GM21528 (cell line): Measurements from ENCODE around the gene GCH1.
A peak's percentile ranks its signal among the peaks of the same experiment; 100 is the strongest.
"Not testable (repeated sequence)": the region's sequence is repeated elsewhere in the genome, so short reads cannot be mapped to it uniquely, and the experiment has no call there.

ENCODE experiments used
- ATAC-seq: cut with Tn5 transposase; IDR thresholded peaks from one replicate; pipeline ENCODE4 v1.9.1; 2021; ENCODE audit warnings: mild to moderate bottlenecking, moderate library complexity; ENCODE audit not compliant: unreplicated experiment, low FRiP score

GCH1 gene

DNA sequence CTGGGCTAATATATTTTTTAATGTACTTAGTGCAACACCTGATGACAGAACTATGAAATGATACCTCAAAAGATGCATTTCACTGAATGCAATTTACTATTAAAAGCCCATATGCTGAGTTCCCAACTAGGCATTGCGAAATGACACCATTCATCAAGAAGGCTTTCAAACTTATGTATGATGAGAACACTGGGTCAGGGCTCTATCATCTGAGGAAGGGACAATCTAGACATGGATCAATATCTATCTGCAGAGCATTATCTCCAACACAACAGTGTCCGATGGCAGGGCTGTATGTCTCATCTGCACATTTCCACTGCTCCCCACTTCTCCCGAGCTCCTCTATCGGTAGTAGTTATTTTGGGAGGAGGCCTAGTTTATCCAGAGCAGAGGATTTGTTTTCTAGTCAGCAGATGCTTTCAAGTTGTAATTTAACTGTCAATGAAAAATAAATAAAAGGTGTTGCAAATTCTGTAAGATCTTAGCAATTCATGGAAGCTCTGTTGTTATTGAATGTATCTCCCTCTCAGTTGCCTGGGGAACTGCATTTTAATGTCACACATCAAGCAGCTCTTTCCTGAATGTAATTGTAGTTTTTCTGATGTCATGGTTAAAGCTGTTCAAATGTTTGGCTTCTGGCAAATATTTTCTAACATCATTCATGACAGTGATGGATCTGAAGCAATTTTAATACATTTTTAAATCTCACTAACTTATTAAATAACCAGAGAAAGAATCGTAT, 7.4 kb upstream of the GCH1 start:
- ATAC-seq = no peak

- not testable (repeated sequence) for ATAC-seq
Observed at GRCh38 chr14:54908973-54909372, 6.3 kb upstream of the GCH1 start.

- ATAC-seq = no peak
Observed at GRCh38 chr14:54908190-54908589, 5.6 kb upstream of the GCH1 start.

GRCh38 chr14:54906075-54906474, 3.4 kb upstream of the GCH1 start:
- ATAC-seq = no peak

- peak; percentile 64 for ATAC-seq
Observed at GRCh38 chr14:54902143-54902520, 494 bp downstream of the GCH1 start.

DNA sequence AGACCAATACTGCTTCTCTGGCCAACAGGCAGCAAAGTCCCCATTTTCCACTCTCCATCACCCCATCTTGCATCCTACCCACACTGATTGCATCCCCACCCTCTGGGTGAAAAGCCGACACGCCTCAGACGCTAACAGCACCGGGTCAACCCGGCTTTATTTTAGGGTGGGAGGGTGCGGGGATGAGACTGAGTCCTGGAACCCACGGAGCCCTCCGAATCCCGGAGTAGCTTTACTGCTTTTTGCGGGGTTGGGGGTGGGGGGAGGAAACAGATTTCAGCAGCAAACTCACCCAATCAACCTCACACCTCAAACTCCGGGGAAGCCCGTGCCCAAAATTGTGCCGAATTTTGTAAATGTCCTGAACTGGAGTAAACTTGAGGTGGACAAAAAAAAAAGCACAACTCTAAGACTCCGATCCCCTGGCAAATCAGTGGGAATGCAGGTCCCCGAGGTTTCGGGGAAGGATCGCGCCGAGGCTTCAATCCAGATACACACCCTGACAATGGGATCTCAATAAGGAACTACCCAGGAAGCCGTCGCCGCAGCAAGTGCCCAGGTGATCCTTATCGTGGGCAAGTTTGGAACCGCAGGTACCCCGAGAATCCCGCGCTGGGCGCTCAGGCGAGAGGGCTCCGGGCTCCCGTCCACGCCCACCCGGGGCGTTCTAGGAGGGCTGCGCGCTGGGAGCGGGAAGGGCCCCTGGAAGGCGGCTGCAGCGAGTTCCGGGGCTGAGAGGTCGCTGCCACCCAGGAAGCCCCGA, 1.1 kb downstream of the GCH1 start:
- ATAC-seq = no peak

DNA sequence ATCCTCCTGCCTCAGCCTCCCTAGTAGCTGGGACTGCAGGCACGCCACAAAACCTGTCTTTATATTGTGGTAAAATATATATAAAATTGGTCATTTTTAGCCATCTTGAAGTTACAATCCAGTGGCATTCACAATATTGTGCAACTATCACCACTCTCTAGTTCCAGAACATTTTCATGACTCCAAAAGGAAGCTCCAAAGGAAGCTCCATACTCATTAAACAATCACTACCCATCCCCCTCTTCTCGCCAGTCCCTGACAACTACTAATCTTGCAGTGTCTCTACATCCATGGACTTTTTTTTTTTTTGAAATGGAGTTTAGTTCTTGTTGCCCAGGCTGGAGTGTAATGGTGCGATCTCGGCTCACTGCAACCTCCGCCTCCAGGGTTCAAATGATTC, 3.1 kb downstream of the GCH1 start:
- ATAC-seq = no peak

- not testable (repeated sequence) for ATAC-seq
Observed at GRCh38 chr14:54897809-54898555, 4.6 kb downstream of the GCH1 start.

GRCh38 chr14:54895683-54896082, 6.9 kb downstream of the GCH1 start:
- ATAC-seq = no peak

GRCh38 chr14:54894995-54895394, 7.6 kb downstream of the GCH1 start:
- ATAC-seq = no peak

DNA sequence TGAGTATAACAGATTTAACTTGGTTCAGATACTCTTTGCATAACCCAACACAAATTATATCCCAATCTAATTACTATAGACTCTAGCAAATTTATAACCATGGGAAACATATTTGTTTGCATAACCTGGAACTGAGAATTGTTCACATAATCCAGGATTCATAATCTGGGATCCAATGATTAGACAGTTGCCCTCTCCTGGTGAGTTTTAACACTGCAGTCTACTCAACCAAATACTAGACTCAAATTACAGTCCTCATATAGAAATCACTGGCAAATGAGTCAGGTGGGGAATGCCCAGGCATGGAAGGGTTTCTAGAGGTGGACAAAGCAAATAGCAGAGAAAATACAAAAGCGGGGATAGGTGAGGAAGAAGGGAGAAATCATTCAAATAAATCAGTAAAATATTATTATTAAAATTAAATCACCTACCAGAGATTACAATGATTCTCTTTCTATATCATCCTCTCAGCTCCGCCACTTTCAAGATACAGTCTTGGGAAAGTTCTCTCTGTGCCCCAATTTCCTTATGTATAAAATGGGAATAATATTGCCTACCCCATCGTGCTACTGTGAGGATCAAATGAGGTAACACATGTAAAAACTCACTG, 9.4 kb downstream of the GCH1 start:
- no peak for ATAC-seq

DNA sequence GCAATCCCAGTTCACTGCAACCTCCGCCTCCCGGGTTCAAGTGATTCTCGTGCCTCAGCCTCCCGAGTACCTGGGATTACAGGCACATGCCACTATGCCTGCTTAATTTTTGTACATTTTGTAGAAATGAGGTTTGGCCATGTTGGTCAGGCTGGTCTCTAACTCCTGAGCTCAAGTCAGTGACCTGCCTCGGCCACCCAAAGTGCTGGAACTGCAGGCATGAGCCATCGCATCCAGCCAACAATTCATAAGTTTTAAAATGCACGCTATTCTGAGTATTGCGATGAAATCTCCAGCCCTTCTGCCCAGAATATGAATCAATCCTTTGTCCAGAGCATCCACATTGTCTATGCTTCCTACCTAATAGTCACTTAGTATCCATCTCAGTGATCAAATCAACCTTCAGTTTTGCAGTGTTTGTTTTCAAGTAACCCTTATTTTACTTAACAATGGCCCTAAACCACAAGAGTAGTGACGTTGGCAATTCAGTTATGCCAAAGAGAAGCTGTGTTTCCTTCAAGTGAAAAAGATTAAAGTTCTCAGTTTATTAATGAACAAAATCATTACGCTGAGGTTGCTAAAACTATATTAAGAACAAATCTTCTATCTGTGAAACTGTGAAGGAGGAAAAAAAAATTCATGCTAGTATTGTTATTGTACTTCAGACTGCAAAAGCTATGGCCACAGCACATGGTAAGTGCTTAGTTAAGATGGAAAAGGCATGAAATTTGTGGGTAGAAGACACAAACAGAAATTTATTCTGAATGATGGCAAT, 11.0 kb downstream of the GCH1 start:
- ATAC-seq = no peak

- ATAC-seq = peak; percentile 68
Observed at GRCh38 chr14:54890788-54891187, 11.8 kb downstream of the GCH1 start.

GRCh38 chr14:54889919-54890318, 12.7 kb downstream of the GCH1 start:
- ATAC-seq = no peak

GRCh38 chr14:54882521-54882920, 20.1 kb downstream of the GCH1 start:
- no peak for ATAC-seq

GRCh38 chr14:54881761-54882401, 20.7 kb downstream of the GCH1 start:
- ATAC-seq = peak; percentile 65

- ATAC-seq = peak; percentile 63
Observed at GRCh38 chr14:54881235-54881760, 21.3 kb downstream of the GCH1 start.

GRCh38 chr14:54877703-54878021, 25.0 kb downstream of the GCH1 start:
- ATAC-seq = no peak

- ATAC-seq = no peak
Observed at GRCh38 chr14:54877015-54877702, 25.5 kb downstream of the GCH1 start.
